Motor neuron (in vitro differentiated cells): ENCODE results near the gene HYAL3. TPM values are rescaled to one million over a fixed set of nuclear protein-coding genes. Genes with fewer than 3 reads are reported as not detected.
"Not testable (repeated sequence)": the region's sequence is repeated elsewhere in the genome, so short reads cannot be mapped to it uniquely, and the experiment has no call there.

Source experiments
- ATAC-seq, 8 experiments: fragments of 200-7000 bp; cut with Tn5 transposase; replicated peaks in 6 of 8; 2 replicates each; pipeline ENCODE4 v1.8.0; 2021; ENCODE audit warnings: mild to moderate bottlenecking in 8 of 8, moderate library complexity in 8 of 8
- H3K27ac ChIP-seq, 2 donors: fragments of 250-450 bp; sonication (Bioruptor Pico); 2 replicates each; pipeline ENCODE4 v1.9.0; 2021; ENCODE audit warnings: antibody characterized with exemption in 2 of 2, mild to moderate bottlenecking in 2 of 2, moderate library complexity in 1 of 2
- H3K4me1 ChIP-seq, 2 donors: fragments of 250-450 bp; sonication (Bioruptor Pico); replicated peaks in 1 of 2; 2 replicates each; pipeline ENCODE4 v1.6.1; 2021; ENCODE audit warnings: antibody characterized with exemption in 2 of 2, mild to moderate bottlenecking in 2 of 2, moderate library complexity in 1 of 2
- H3K4me3 ChIP-seq, 5 donors: fragments of 250-450 bp; sonication (Bioruptor Pico); 2 replicates each; pipeline ENCODE4 v1.9.0; 2021; ENCODE audit warnings: antibody characterized with exemption in 5 of 5, mild to moderate bottlenecking in 5 of 5, moderate library complexity in 4 of 5
- WGBS, 10 experiments: fragments of 450-650 bp; shearing (Covaris generic); methylation state at CpG; one replicate each; pipeline ENCODE4 v1.0.0; 2022; 5-methylcytosine and 5-hydroxymethylcytosine counted together
- in situ Hi-C, 9 experiments: fragments of 400-800 bp; cut with MboI; loops; one replicate each; pipeline ENCODE4 v1.15.0; 2021; ENCODE audit warnings: low sequenced_read_pairs in 9 of 9, low pct_unique_long_range_greater_than_20kb in 2 of 9; ENCODE audit not compliant: unreplicated experiment in 9 of 9
- total RNA-seq, 8 experiments: library from RNA; unstranded; fragments of 300-600 nt; gene quantifications; 2 replicates each; pipeline versions ENCODE4 v1.2.3 to v1.2.4, GENCODE V29; 2022

The HYAL3 gene
- total RNA-seq, 8 experiments from 2014 or later, result 2.0 to 4.7 (median 3.1) TPM

GRCh38 chr3:50318615-50319014 is 19.4 kb upstream of the HYAL3 start:
- no peak overlapping the region for H3K4me3 ChIP-seq
- ATAC-seq, result no peak
- peaks cover 22 to 26% of the 10 kb centered on the region in 2 donors for H3K4me1 ChIP-seq
- in situ Hi-C loops, result no loop called here
- no peak overlapping the region for H3K27ac ChIP-seq
- WGBS, 10 experiments, result 78 to 100% (median 91%) methylated on average over 1 to 7 of the region's 10 CpGs; no CpG with 5 or more reads in 4 of the 10 experiments

- H3K4me3 ChIP-seq, result no peak overlapping the region
- WGBS, 10 experiments, result 80 to 100% (median 95%) methylated on average over 1 to 5 of the region's 11 CpGs; no CpG with 5 or more reads in 5 of the 10 experiments
- in situ Hi-C loops, result no loop called here
- peaks cover 22 to 26% of the 10 kb centered on the region in 2 donors for H3K4me1 ChIP-seq
- ATAC-seq, result no peak
- H3K27ac ChIP-seq, result no peak overlapping the region
Observed at GRCh38 chr3:50318163-50318562, 19.0 kb upstream of the HYAL3 start.

GRCh38 chr3:50317300-50317699 is 18.1 kb upstream of the HYAL3 start:
- Histone ChIP-seq H3K4me3 (no peak overlapping the region), H3K4me1 (peaks cover 18 to 21% of the 10 kb centered on the region in 2 donors), H3K27ac (no peak overlapping the region)
- WGBS, 10 experiments, result 40 to 100% (median 80%) methylated on average over 1 to 4 of the region's 6 CpGs; no CpG with 5 or more reads in 4 of the 10 experiments
- in situ Hi-C loops, result no loop called here
- ATAC-seq, result no peak

- in situ Hi-C loops, result no loop called here
- no peak overlapping the region for H3K4me3 ChIP-seq
- no peak overlapping the region for H3K27ac ChIP-seq
- peaks cover 13 to 15% of the 10 kb centered on the region in 2 donors for H3K4me1 ChIP-seq
- WGBS, 10 experiments, result 13 to 100% (median 89%) methylated on average over 1 to 7 of the region's 9 CpGs; no CpG with 5 or more reads in 5 of the 10 experiments
- peak in 6 of 8 experiments; percentile 7 to 60 (median 18) for ATAC-seq
Observed at GRCh38 chr3:50316657-50317242, 17.5 kb upstream of the HYAL3 start.

- Histone ChIP-seq H3K27ac (no peak overlapping the region), H3K4me3 (no peak overlapping the region), H3K4me1 (peaks cover 6 to 8% of the 10 kb centered on the region in 2 donors)
- WGBS, 10 experiments, result 92 to 100% (median 100%) methylated on average over 1 to 4 of the region's 4 CpGs; no CpG with 5 or more reads in 5 of the 10 experiments
- no peak for ATAC-seq
- in situ Hi-C loops, result no loop called here
Observed at GRCh38 chr3:50314816-50315215, 15.6 kb upstream of the HYAL3 start.

GRCh38 chr3:50314342-50314741 is 15.1 kb upstream of the HYAL3 start:
- no peak overlapping the region for H3K4me3 ChIP-seq
- peaks cover 1 to 3% of the 10 kb centered on the region in 2 donors for H3K4me1 ChIP-seq
- in situ Hi-C loops, result no loop called here
- no peak for ATAC-seq
- 0 to 100% (median 87%) methylated on average over 1 to 2 of the region's 3 CpGs; no CpG with 5 or more reads in 4 of the 10 experiments for WGBS, 10 experiments
- H3K27ac ChIP-seq, result no peak overlapping the region

GRCh38 chr3:50312041-50312440 is 12.8 kb upstream of the HYAL3 start:
- H3K27ac ChIP-seq, H3K4me1 ChIP-seq, ATAC-seq, H3K4me3 ChIP-seq, in situ Hi-C loops: not testable (repeated sequence)
- WGBS, 10 experiments, result no CpG with 5 or more reads among the region's 32 CpGs

GRCh38 chr3:50304601-50305000 is 5.4 kb upstream of the HYAL3 start:
- in situ Hi-C loops, result no loop called here
- no peak overlapping the region for H3K4me3 ChIP-seq
- H3K27ac ChIP-seq, result no peak overlapping the region
- ATAC-seq, result peak in 1 of 8 experiments; percentile 32
- H3K4me1 ChIP-seq, result peaks cover 8 to 17% of the 10 kb centered on the region in 2 donors

- no peak within 1 kb of the TSS for H3K4me3 ChIP-seq
- H3K4me1 ChIP-seq, result peaks cover 12 to 18% of the 10 kb centered on the region in 2 donors
- H3K27ac ChIP-seq, result peak within 1 kb of the TSS in 1 of 2 donors; percentile 21
- peak in 3 of 8 experiments; percentile 6 to 43 (median 13) for ATAC-seq
- 56 to 80% (median 76%) methylated on average over 1 to 7 of the region's 14 CpGs; no CpG with 5 or more reads in 6 of the 10 experiments for WGBS, 10 experiments
- in situ Hi-C loops, result no loop called here
Observed at GRCh38 chr3:50303013-50303815, 4.0 kb upstream of the HYAL3 start, which contains the start of gene HYAL1. Gene HYAL1, minus strand, starts transcription at chr3:50303574. Its CDS starts 618 bp downstream, at chr3:50302956.

GRCh38 chr3:50302095-50303012 is 3.1 kb upstream of the HYAL3 start:
- Histone ChIP-seq H3K27ac (no peak overlapping the region), H3K4me1 (peaks cover 14 to 22% of the 10 kb centered on the region in 2 donors), H3K4me3 (no peak overlapping the region)
- ATAC-seq, result no peak
- WGBS, 10 experiments, result 52 to 100% (median 90%) methylated on average over 2 to 15 of the region's 32 CpGs; no CpG with 5 or more reads in 1 of the 10 experiments
- in situ Hi-C loops, result no loop called here

- in situ Hi-C loops, result no loop called here
- Histone ChIP-seq H3K4me1 (peaks cover 14 to 22% of the 10 kb centered on the region in 2 donors), H3K27ac (no peak overlapping the region), H3K4me3 (peak overlapping the region in 1 of 5 donors; percentile 70)
- ATAC-seq, result no peak
- WGBS, 10 experiments, result 100% methylated on average over 1 to 2 of the region's 6 CpGs; no CpG with 5 or more reads in 7 of the 10 experiments
Observed at GRCh38 chr3:50300681-50301254, 1.6 kb upstream of the HYAL3 start.

GRCh38 chr3:50299929-50300680 is 900 bp upstream of the HYAL3 start:
- WGBS, 10 experiments, result 21 to 63% (median 39%) methylated on average over 2 to 8 of the region's 12 CpGs; no CpG with 5 or more reads in 2 of the 10 experiments
- peak in 1 of 8 experiments; percentile 0 for ATAC-seq
- in situ Hi-C loops, result no loop called here
- H3K27ac ChIP-seq, result peak overlapping the region; percentile 20 to 32
- H3K4me1 ChIP-seq, result peaks cover 14 to 22% of the 10 kb centered on the region in 2 donors
- H3K4me3 ChIP-seq, result peak overlapping the region; percentile 33 to 73 (median 70)
